Mesothelial cell of epicardium (in vitro differentiated cells): ENCODE results near the gene CHST13. TPM values are rescaled to one million over a fixed set of nuclear protein-coding genes. Genes with fewer than 3 reads are reported as not detected.

Experiments used
- DNase-seq, 2 experiments: peaks; one replicate each; pipeline ENCODE4 v3.0.0; 2021; ENCODE audit warnings: low spot score in 2 of 2; ENCODE audit not compliant: unreplicated experiment in 2 of 2
- H3K27ac Mint-ChIP-seq: 2 replicates; pipeline ENCODE4 v1.8.0; 2021; ENCODE audit warnings: mixed read lengths
- H3K27me3 Mint-ChIP-seq: 2 replicates; pipeline ENCODE4 v1.8.0; 2021; ENCODE audit warnings: low read depth, mixed read lengths
- H3K36me3 Mint-ChIP-seq: 2 replicates; pipeline ENCODE4 v1.8.0; 2021; ENCODE audit warnings: mixed read lengths
- H3K4me1 Mint-ChIP-seq: 2 replicates; pipeline ENCODE4 v1.8.0; 2021; ENCODE audit warnings: mixed read lengths
- H3K4me3 Mint-ChIP-seq: 2 replicates; pipeline ENCODE4 v1.8.0; 2021; ENCODE audit warnings: mild to moderate bottlenecking, moderate library complexity, mixed read lengths
- H3K9me3 Mint-ChIP-seq: 2 replicates; pipeline ENCODE4 v1.8.0; 2021; ENCODE audit warnings: mixed read lengths
- CTCF ChIP-seq: fragments of 200-600 bp; sonication (generic); IDR thresholded peaks from one replicate; pipeline ENCODE4 v1.5.0; 2021; ENCODE audit warnings: antibody characterized with exemption; ENCODE audit not compliant: unreplicated experiment
- total RNA-seq: library from RNA; stranded (reverse); gene quantifications from 3 replicates; pipeline ENCODE4 v1.2.1, GENCODE V29; 2021

The CHST13 gene
- total RNA-seq, 1 donor from 2014 or later: not detected

- Mint-ChIP-seq H3K27ac (no peak overlapping the region), H3K27me3 (no peaks in the 10 kb centered on the region), H3K4me1 (peaks cover 15% of the 10 kb centered on the region), H3K4me3 (no peak overlapping the region), H3K36me3 (no peaks in the 10 kb centered on the region), H3K9me3 (no peaks in the 10 kb centered on the region)
- no peak for TF ChIP-seq CTCF
- no peak for DNase-seq
These were observed 41.3 kb upstream of the CHST13 start for GRCh38 chr3:126482503-126483255.

GRCh38 chr3:126483321-126483761 lies 40.6 kb upstream of the CHST13 start:
- H3K9me3 Mint-ChIP-seq: no peaks in the 10 kb centered on the region
- no peak for TF ChIP-seq CTCF
- peaks cover 15% of the 10 kb centered on the region for H3K4me1 Mint-ChIP-seq
- no peak overlapping the region for H3K27ac Mint-ChIP-seq
- H3K36me3 Mint-ChIP-seq: no peaks in the 10 kb centered on the region
- no peak for DNase-seq
- H3K4me3 Mint-ChIP-seq: no peak overlapping the region
- H3K27me3 Mint-ChIP-seq: no peaks in the 10 kb centered on the region

GRCh38 chr3:126484148-126484547 lies 39.8 kb upstream of the CHST13 start:
- Mint-ChIP-seq H3K27ac (no peak overlapping the region), H3K27me3 (no peaks in the 10 kb centered on the region), H3K4me3 (no peak overlapping the region), H3K9me3 (no peaks in the 10 kb centered on the region), H3K36me3 (no peaks in the 10 kb centered on the region), H3K4me1 (peaks cover 15% of the 10 kb centered on the region)
- TF ChIP-seq CTCF: no peak
- DNase-seq: no peak

DNA sequence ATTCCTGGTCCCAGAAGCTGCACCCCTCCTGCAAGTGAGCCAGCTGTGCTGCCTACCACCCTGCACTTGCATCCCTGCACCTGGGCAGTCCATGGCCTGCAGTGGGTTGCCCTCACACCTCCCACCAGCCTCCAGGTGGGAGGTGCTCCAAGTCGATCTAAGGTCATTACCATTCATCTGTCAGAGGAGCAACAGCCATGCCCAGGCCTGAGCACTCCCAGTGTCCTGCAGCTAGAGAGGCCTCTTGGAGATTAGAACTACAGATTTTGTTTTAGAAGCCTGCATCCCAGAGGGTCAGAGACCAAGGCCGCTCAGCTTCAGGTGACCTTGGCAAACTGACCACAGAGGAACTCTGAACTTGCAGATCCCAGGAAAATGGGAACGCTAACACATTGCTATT lies 39.3 kb upstream of the CHST13 start:
- Mint-ChIP-seq H3K27ac (no peak overlapping the region), H3K4me3 (no peak overlapping the region)
- TF ChIP-seq CTCF: no peak

DNA sequence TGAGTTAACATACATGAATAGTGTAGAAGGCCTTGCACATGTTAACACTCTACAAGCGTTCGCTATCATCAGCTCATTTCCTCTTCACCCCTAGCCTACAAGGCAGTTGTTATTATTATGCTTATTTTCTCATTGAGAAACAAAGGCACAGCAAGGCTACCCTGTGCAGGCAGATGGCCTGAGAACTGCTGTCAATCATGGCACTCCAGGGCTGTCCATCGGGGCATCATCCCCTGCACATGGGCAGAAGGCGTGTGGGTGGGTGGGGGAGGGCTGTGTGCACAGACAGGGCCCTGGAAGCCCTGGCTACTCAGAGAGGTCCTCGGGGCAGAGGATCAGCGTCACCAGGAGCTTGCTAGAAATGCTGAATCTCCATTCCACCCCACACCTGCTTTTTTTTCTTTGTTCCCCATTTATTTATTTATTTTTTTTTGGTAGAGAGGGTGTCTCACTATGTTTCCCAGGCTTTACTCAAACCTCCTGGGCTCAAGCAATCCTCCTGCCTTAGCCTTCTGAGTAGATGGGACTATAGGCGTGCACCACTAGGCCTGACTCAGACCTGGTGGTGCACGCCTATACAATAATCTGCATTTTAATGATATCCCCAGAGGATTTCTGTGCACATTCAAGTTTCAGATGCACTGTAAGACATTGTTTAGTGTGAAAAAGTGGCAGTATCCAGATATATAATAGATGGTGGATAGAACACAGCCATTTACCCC lies 38.6 kb upstream of the CHST13 start:
- Mint-ChIP-seq H3K36me3 (no peaks in the 10 kb centered on the region), H3K4me3 (no peak overlapping the region), H3K9me3 (no peaks in the 10 kb centered on the region), H3K27me3 (peaks cover 1% of the 10 kb centered on the region), H3K27ac (no peak overlapping the region), H3K4me1 (peaks cover 15% of the 10 kb centered on the region)
- no peak for TF ChIP-seq CTCF
- no peak for DNase-seq

More for the DNA sequence above, 39.3 kb upstream of the CHST13 start:
- Mint-ChIP-seq H3K36me3 (no peaks in the 10 kb centered on the region), H3K4me1 (peaks cover 15% of the 10 kb centered on the region), H3K9me3 (no peaks in the 10 kb centered on the region), H3K27me3 (peaks cover 1% of the 10 kb centered on the region)
- DNase-seq: no peak
